ENCODE results near the gene CEP68.
"Not testable (repeated sequence)": the region's sequence is repeated elsewhere in the genome, so short reads cannot be mapped to it uniquely, and the experiment has no call there.

CEP68 gene

GRCh38 chr2:65019675-65020195 is 36.5 kb upstream of the CEP68 start:
- no peak for DNase-seq (ENCODE audit: low read depth)
- TF ChIP-seq CTCF (conservative IDR thresholded peaks at IDR 0.05; ENCODE audit: low read depth, low read length), result no peak
- H3K4me3 ChIP-seq (ENCODE audit: low read length), result no peak overlapping the region

GRCh38 chr2:65020251-65020650 is 36.0 kb upstream of the CEP68 start:
- H3K4me3 ChIP-seq (ENCODE audit: low read length), result not testable (repeated sequence)

GRCh38 chr2:65020943-65021528 is 35.2 kb upstream of the CEP68 start:
- no peak overlapping the region for H3K4me3 ChIP-seq (ENCODE audit: low read length)

More at GRCh38 chr2:65020251-65020650, 36.0 kb upstream of the CEP68 start:
- not testable (repeated sequence) for DNase-seq (ENCODE audit: low read depth)

GRCh38 chr2:65021709-65022108 is 34.5 kb upstream of the CEP68 start:
- TF ChIP-seq CTCF (conservative IDR thresholded peaks at IDR 0.05; ENCODE audit: low read depth, low read length), result no peak
- no peak overlapping the region for H3K4me3 ChIP-seq (ENCODE audit: low read length)
- no peak for DNase-seq (ENCODE audit: low read depth)

More at GRCh38 chr2:65020943-65021528, 35.2 kb upstream of the CEP68 start:
- no peak for TF ChIP-seq CTCF (conservative IDR thresholded peaks at IDR 0.05; ENCODE audit: low read depth, low read length)
- no peak for DNase-seq (ENCODE audit: low read depth)

- no peak overlapping the region for H3K4me3 ChIP-seq (ENCODE audit: low read length)
- no peak for TF ChIP-seq CTCF (conservative IDR thresholded peaks at IDR 0.05; ENCODE audit: low read depth, low read length)
- DNase-seq (ENCODE audit: low read depth), result no peak
Observed at GRCh38 chr2:65022189-65022588, 34.0 kb upstream of the CEP68 start.

GRCh38 chr2:65023742-65024141 is 32.5 kb upstream of the CEP68 start:
- TF ChIP-seq CTCF (conservative IDR thresholded peaks at IDR 0.05; ENCODE audit: low read depth, low read length), result no peak
- DNase-seq (ENCODE audit: low read depth), result no peak
- H3K4me3 ChIP-seq (ENCODE audit: low read length), result no peak overlapping the region

- TF ChIP-seq CTCF (conservative IDR thresholded peaks at IDR 0.05; ENCODE audit: low read depth, low read length), result no peak
- H3K4me3 ChIP-seq (ENCODE audit: low read length), result no peak overlapping the region
- DNase-seq (ENCODE audit: low read depth), result no peak
Observed at GRCh38 chr2:65024149-65024829, 31.9 kb upstream of the CEP68 start.

Data from retinal pigment epithelial cell (primary cell).